KMS-11 (cell line): Measurements from ENCODE around the gene SDC1.
"Not testable (repeated sequence)": the region's sequence is repeated elsewhere in the genome, so short reads cannot be mapped to it uniquely, and the experiment has no call there.

Experiments
- H2AFZ ChIP-seq: fragments of 200-600 bp; sonication (generic); 2 replicates; pipeline ENCODE4 v1.6.1; 2016; ENCODE audit warnings: antibody characterized with exemption, mixed run types, low read depth
- H3K27ac ChIP-seq: fragments of 200-600 bp; sonication (generic); 2 replicates; pipeline ENCODE4 v1.6.1; 2016; ENCODE audit warnings: mild to moderate bottlenecking, mixed run types
- H3K27me3 ChIP-seq: fragments of 200-600 bp; sonication (generic); 2 replicates; pipeline ENCODE4 v1.6.1; 2017; ENCODE audit warnings: mild to moderate bottlenecking, low read depth, mixed run types, moderate library complexity; ENCODE audit not compliant: insufficient read depth
- H3K36me3 ChIP-seq: fragments of 200-600 bp; sonication (generic); 2 replicates; pipeline ENCODE4 v1.6.1; 2017; ENCODE audit warnings: mild to moderate bottlenecking, mixed run types; ENCODE audit not compliant: insufficient read depth
- H3K4me1 ChIP-seq: fragments of 200-600 bp; sonication (generic); 2 replicates; pipeline ENCODE4 v1.6.1; 2016; ENCODE audit warnings: mild to moderate bottlenecking, low read depth, mixed run types; ENCODE audit not compliant: poor library complexity, severe bottlenecking
- H3K4me2 ChIP-seq: fragments of 200-600 bp; sonication (generic); 2 replicates; pipeline ENCODE4 v1.7.0; 2016; ENCODE audit warnings: mild to moderate bottlenecking, mixed run types
- H3K4me3 ChIP-seq: fragments of 200-600 bp; sonication (generic); IDR thresholded peaks from 2 replicates; pipeline ENCODE4 v1.6.1; 2017; ENCODE audit warnings: low read depth, low read length, mixed read lengths; ENCODE audit not compliant: insufficient read depth
- H3K79me2 ChIP-seq: fragments of 200-600 bp; sonication (generic); 2 replicates; pipeline ENCODE4 v1.6.1; 2016; ENCODE audit warnings: low read depth, mixed run types; ENCODE audit not compliant: insufficient read depth
- H3K9ac ChIP-seq: fragments of 200-600 bp; sonication (generic); 2 replicates; pipeline ENCODE4 v1.6.1; 2016; ENCODE audit warnings: mild to moderate bottlenecking, mixed run types
- H4K20me1 ChIP-seq: fragments of 200-600 bp; sonication (generic); 2 replicates; pipeline ENCODE4 v1.6.1; 2016; ENCODE audit warnings: mild to moderate bottlenecking, mixed run types; ENCODE audit not compliant: insufficient read depth
- TF ChIP-seq, protein P1 (sequence below): fragments of 200-600 bp; sonication (generic); conservative IDR thresholded peaks from 2 replicates; pipeline ENCODE4 v1.6.1; 2017; ENCODE audit warnings: low read depth, mild to moderate bottlenecking, antibody characterized with exemption, low read length, moderate library complexity, mixed read lengths

SDC1 gene

GRCh38 chr2:20247084-20247483 is 22.2 kb upstream of the SDC1 start:
- Histone ChIP-seq H3K27ac (no peak overlapping the region), H3K79me2 (no peaks in the 10 kb centered on the region), H3K4me3 (no peak overlapping the region), H2AFZ (no peak overlapping the region), H4K20me1 (no peaks in the 10 kb centered on the region), H3K4me2 (no peak overlapping the region), H3K27me3 (no peaks in the 10 kb centered on the region), H3K36me3 (0 out of 2 replicates have a peak, but pooled peaks cover 5% of the 10 kb centered on the region), H3K4me1 (no peaks in the 10 kb centered on the region), H3K9ac (no peak overlapping the region)
- TF ChIP-seq, protein P1, sequence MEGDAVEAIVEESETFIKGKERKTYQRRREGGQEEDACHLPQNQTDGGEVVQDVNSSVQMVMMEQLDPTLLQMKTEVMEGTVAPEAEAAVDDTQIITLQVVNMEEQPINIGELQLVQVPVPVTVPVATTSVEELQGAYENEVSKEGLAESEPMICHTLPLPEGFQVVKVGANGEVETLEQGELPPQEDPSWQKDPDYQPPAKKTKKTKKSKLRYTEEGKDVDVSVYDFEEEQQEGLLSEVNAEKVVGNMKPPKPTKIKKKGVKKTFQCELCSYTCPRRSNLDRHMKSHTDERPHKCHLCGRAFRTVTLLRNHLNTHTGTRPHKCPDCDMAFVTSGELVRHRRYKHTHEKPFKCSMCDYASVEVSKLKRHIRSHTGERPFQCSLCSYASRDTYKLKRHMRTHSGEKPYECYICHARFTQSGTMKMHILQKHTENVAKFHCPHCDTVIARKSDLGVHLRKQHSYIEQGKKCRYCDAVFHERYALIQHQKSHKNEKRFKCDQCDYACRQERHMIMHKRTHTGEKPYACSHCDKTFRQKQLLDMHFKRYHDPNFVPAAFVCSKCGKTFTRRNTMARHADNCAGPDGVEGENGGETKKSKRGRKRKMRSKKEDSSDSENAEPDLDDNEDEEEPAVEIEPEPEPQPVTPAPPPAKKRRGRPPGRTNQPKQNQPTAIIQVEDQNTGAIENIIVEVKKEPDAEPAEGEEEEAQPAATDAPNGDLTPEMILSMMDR: no peak

- H3K4me2 ChIP-seq, H3K27ac ChIP-seq, H3K4me3 ChIP-seq, H3K79me2 ChIP-seq, H4K20me1 ChIP-seq, H3K36me3 ChIP-seq, H3K27me3 ChIP-seq, H3K4me1 ChIP-seq, H2AFZ ChIP-seq, H3K9ac ChIP-seq: not testable (repeated sequence)
Observed at GRCh38 chr2:20243637-20244036, 18.7 kb upstream of the SDC1 start.

DNA sequence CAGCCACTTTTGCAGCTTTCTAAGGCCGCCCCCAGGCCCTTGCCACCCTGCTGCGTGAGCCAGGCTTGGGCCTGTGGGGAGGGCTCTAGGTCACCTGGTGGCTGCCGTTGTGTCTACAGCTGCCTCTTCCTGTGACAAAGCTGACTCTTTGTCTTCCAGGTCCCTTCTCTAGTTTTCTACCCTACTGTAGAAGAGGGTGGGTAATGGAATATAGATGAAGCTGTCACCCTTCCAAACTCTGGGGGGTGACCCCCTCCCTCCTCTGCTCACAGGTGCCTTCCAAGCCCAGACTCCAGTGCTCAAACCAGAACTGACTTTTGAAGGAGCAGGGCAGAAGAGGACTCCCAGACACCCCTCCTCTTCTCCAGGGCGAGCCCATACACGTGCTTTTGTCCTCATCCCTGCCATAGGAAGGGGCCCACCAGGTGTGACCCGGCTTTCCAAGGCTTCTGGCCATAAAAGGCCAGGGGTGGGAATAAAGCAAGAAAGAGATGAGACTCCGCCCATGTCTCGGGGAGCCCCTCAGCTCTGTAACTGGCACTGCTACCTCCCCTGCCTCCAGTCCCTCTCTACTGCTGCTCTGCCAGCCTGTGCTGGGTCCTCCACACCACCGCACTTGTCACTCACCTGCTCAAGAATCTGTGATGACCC is 17.9 kb upstream of the SDC1 start:
- Histone ChIP-seq H3K4me1 (no peaks in the 10 kb centered on the region), H3K27me3 (no peaks in the 10 kb centered on the region), H3K9ac (no peak overlapping the region), H3K36me3 (no peaks in the 10 kb centered on the region), H3K4me3 (no peak overlapping the region), H2AFZ (no peak overlapping the region), H4K20me1 (no peaks in the 10 kb centered on the region), H3K79me2 (no peaks in the 10 kb centered on the region), H3K4me2 (no peak overlapping the region), H3K27ac (no peak overlapping the region)
- TF ChIP-seq, protein P1: no peak

DNA sequence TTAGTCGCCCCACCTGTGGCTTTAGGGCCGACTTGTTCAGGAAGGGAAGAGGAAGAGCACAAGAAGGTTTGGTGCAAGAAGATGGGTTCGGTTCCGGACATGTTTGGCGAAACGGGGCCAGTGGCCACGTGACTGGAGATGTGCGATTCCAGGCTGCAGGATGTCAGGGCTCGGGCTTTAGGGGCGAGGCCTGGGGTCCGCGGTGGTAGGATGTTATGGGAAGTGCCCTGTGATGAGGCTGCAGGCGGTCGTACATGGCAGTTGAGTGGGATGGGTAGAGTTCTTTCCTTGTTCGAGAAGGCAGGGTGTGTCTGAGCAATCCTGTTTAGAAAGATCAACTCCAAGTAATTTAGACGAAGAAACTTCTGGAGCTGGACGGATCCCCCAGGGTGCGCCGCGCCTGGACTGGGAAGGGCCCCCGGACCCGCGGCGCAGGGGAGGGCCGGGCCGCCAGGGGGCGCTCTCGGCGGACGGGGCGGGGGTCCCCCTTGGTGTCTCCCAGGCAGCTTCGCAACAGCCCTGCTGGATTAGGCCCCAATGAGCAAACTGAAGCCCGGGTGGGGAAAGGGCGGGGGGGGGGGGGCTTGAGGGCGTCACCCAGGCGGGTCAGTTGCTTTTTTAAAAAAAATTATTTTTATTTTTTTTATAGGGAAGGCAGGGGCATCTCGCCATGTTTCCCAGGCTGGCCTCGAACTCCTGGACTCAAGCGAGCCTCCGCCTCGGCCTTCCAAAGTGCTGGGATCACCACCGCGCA is 17.2 kb upstream of the SDC1 start:
- no peak overlapping the region for H2AFZ ChIP-seq

GRCh38 chr2:20240291-20240690 is 15.4 kb upstream of the SDC1 start:
- H3K4me2 ChIP-seq, H3K4me1 ChIP-seq, H3K9ac ChIP-seq, H3K4me3 ChIP-seq, H2AFZ ChIP-seq, H3K79me2 ChIP-seq, H3K36me3 ChIP-seq, H3K27ac ChIP-seq, H3K27me3 ChIP-seq, H4K20me1 ChIP-seq: not testable (repeated sequence)

More for the DNA sequence above, 17.2 kb upstream of the SDC1 start:
- no peak overlapping the region for H3K9ac ChIP-seq
- no peaks in the 10 kb centered on the region for H4K20me1 ChIP-seq
- no peaks in the 10 kb centered on the region for H3K36me3 ChIP-seq
- no peaks in the 10 kb centered on the region for H3K27me3 ChIP-seq
- no peak overlapping the region for H3K4me2 ChIP-seq
- H3K4me3 ChIP-seq: no peak overlapping the region
- no peak overlapping the region for H3K27ac ChIP-seq
- no peaks in the 10 kb centered on the region for H3K79me2 ChIP-seq
- H3K4me1 ChIP-seq: no peaks in the 10 kb centered on the region
- TF ChIP-seq, protein P1: peak; percentile 42
